K562 (cell line): ENCODE data around the gene TSPAN11. TPM values are rescaled to one million over a fixed set of nuclear protein-coding genes. Genes with fewer than 3 reads are reported as not detected.

Experiments used
- ATAC-seq: fragments of 200-7000 bp; cut with Tn5 transposase; 3 replicates; pipeline ENCODE4 v1.9.1; 2020; ENCODE audit warnings: moderate library complexity
- BruUV-seq: library from RNA; stranded (reverse); fragments of 400-500 nt; replicated peaks from 2 replicates; lab custom pipeline; 2021; lab: Mats Ljungman, UMichigan
- CTCF ChIA-PET: fragments of 300-600 bp; formaldehyde crosslinking; extraction: SDS; loops from one replicate; lab custom pipeline; 2021; ENCODE audit warnings: low intra/inter-chr PET ratio; lab: Yijun Ruan, JAX
- POLR2A ChIA-PET: fragments of 300-600, 350-650 bp; sonication (Branson Sonifier 250); formaldehyde crosslinking; extraction: SDS; loops from one replicate; lab custom pipeline; 2021; ENCODE audit warnings: antibody characterized with exemption, inconsistent platforms; lab: Yijun Ruan, JAX
- DNase-seq, 4 experiments: peaks; one replicate each; pipeline versions ENCODE4 v3.0.0 to v3.0.0-alpha.2; 2011 to 2018; ENCODE audit warnings: low spot score in 3 of 4, mixed read lengths in 3 of 4; ENCODE audit errors: extremely low read depth in 1 of 4
- FAIRE-seq: peaks from 2 replicates; lab custom pipeline; 2011; peaks lifted over from hg19 to GRCh38; lab: Jason Lieb, UNC
- H2AFZ ChIP-seq: 2 replicates; pipeline ENCODE4 v1.6.0; 2011; ENCODE audit warnings: low read depth, low read length, control low read depth, inconsistent platforms
- H3K27ac ChIP-seq: fragments of 200-600 bp; 3 replicates; pipeline ENCODE4 v1.8.0; 2011; ENCODE audit warnings: low read depth, mild to moderate bottlenecking, control low read depth, inconsistent platforms, low read length, moderate library complexity, mixed read lengths; ENCODE audit errors: extremely low read depth
- H3K27me3 ChIP-seq, 2 experiments: fragments of 300-600 bp in 1 of 2; 2 replicates in 1 of 2; 3 replicates in 1 of 2; pipeline versions ENCODE4 v1.6.0 to v1.8.0; 2011; ENCODE audit warnings: inconsistent platforms in 2 of 2, low read length in 2 of 2, mild to moderate bottlenecking in 1 of 2, mixed read lengths in 1 of 2, moderate library complexity in 1 of 2; ENCODE audit not compliant: control insufficient read depth in 2 of 2, insufficient read depth in 2 of 2
- H3K36me3 ChIP-seq: fragments of 300-600 bp; 3 replicates; pipeline ENCODE4 v1.8.0; 2011; ENCODE audit warnings: mild to moderate bottlenecking, low read length, inconsistent platforms; ENCODE audit not compliant: control insufficient read depth, insufficient read depth
- H3K4me1 ChIP-seq, 2 experiments: fragments of 200-600 bp in 1 of 2; replicated peaks in 1 of 2; 2 replicates in 1 of 2; 3 replicates in 1 of 2; pipeline versions ENCODE4 v1.5.1 to v1.8.0; 2011; ENCODE audit warnings: inconsistent platforms in 2 of 2, low read length in 2 of 2, mild to moderate bottlenecking in 1 of 2, mixed read lengths in 1 of 2, moderate library complexity in 1 of 2; ENCODE audit not compliant: control insufficient read depth in 2 of 2, insufficient read depth in 2 of 2
- H3K4me2 ChIP-seq: 2 replicates; pipeline ENCODE4 v1.6.1; 2011; ENCODE audit warnings: low read length, control low read depth, inconsistent platforms, mixed read lengths; ENCODE audit not compliant: insufficient read depth
- H3K4me3 ChIP-seq: fragments of 200-600 bp; sonication (generic), shearing (Covaris generic); 2 replicates; pipeline ENCODE4 v1.5.1; 2016; ENCODE audit warnings: control low read depth, inconsistent platforms
- H3K79me2 ChIP-seq: fragments of 200-600 bp; 3 replicates; pipeline ENCODE4 v1.8.0; 2011; ENCODE audit warnings: low read length, inconsistent platforms; ENCODE audit not compliant: control insufficient read depth, insufficient read depth
- H3K9ac ChIP-seq, 2 experiments: 2 replicates each; pipeline versions ENCODE4 v1.6.0 to v1.6.1; 2011; ENCODE audit warnings: low read depth in 2 of 2, low read length in 2 of 2, control low read depth in 1 of 2, inconsistent platforms in 1 of 2, mild to moderate bottlenecking in 1 of 2, mixed read lengths in 1 of 2; ENCODE audit not compliant: insufficient read depth in 1 of 2
- H3K9me1 ChIP-seq: one replicate; pipeline ENCODE4 v1.6.0; 2011; ENCODE audit warnings: inconsistent platforms, mild to moderate bottlenecking, low read length, moderate library complexity; ENCODE audit not compliant: control insufficient read depth, insufficient read depth
- H3K9me3 ChIP-seq: replicated peaks from 2 replicates; pipeline ENCODE4 v1.5.1; 2011; ENCODE audit warnings: low read depth, low read length, inconsistent platforms; ENCODE audit not compliant: control insufficient read depth, insufficient read depth
- H4K20me1 ChIP-seq: replicated peaks from 2 replicates; pipeline ENCODE4 v1.6.1; 2011; ENCODE audit warnings: low read length, inconsistent platforms, mixed read lengths; ENCODE audit not compliant: control insufficient read depth, insufficient read depth
- BMI1 ChIP-seq: fragments of 150-350 bp; IDR thresholded peaks from 2 replicates; pipeline ENCODE4 v1.6.1; 2014; ENCODE audit warnings: low read length
- EWSR1 ChIP-seq: fragments of 450-650 bp; IDR thresholded peaks from 2 replicates; pipeline ENCODE4 v1.6.1; 2018; ENCODE audit warnings: borderline replicate concordance, mild to moderate bottlenecking, low read depth, moderate library complexity; ENCODE audit not compliant: partially characterized antibody
- FUS ChIP-seq: fragments of 200-400 bp; formaldehyde crosslinking; optimal IDR thresholded peaks from 2 replicates; pipeline ENCODE3; 2017; ENCODE audit warnings: low read depth, low read length
- KDM1A ChIP-seq, 2 experiments: fragments of 450-650 bp; IDR thresholded peaks; 2 replicates each; pipeline ENCODE4 v1.6.1; 2016; ENCODE audit warnings: mild to moderate bottlenecking in 2 of 2
- KLF13 ChIP-seq: fragments of 450-650 bp; IDR thresholded peaks from 2 replicates; pipeline ENCODE4 v1.6.1; 2016; ENCODE audit warnings: missing genetic modification characterization, low read depth, mild to moderate bottlenecking, missing compliant biosample characterization, moderate library complexity, borderline replicate concordance
- STAT5B ChIP-seq: fragments of 250-450 bp; sonication (Bioruptor Pico); IDR thresholded peaks from 2 replicates; pipeline ENCODE4 v1.8.0; 2021; ENCODE audit warnings: mild to moderate bottlenecking, inconsistent platforms
- XRCC3 ChIP-seq: fragments of 450-650 bp; IDR thresholded peaks from 2 replicates; pipeline ENCODE4 v1.6.1; 2017; ENCODE audit warnings: mild to moderate bottlenecking, moderate library complexity
- ZNF212 ChIP-seq: fragments of 450-650 bp; formaldehyde crosslinking; IDR thresholded peaks from 2 replicates; pipeline ENCODE4 v1.4.0; 2020; ENCODE audit warnings: mild to moderate bottlenecking
- ZNF584 ChIP-seq: fragments of 200-800 bp; sonication (Bioruptor generic); IDR thresholded peaks from 2 replicates; pipeline ENCODE4 v1.6.1; 2016; ENCODE audit warnings: low read depth, mild to moderate bottlenecking, missing genetic modification characterization, missing compliant biosample characterization
- ZNF586 ChIP-seq: fragments of 450-650 bp; formaldehyde crosslinking; conservative IDR thresholded peaks from 2 replicates; pipeline ENCODE4 v1.4.0; 2020; ENCODE audit warnings: mild to moderate bottlenecking, moderate library complexity
- ZNF696 ChIP-seq: fragments of 250-450 bp; sonication (Bioruptor Pico); conservative IDR thresholded peaks from 2 replicates; pipeline ENCODE4 v1.4.0; 2020; ENCODE audit warnings: mild to moderate bottlenecking, moderate library complexity
- ZNF717 ChIP-seq: fragments of 250-450 bp; sonication (Bioruptor Pico); IDR thresholded peaks from 2 replicates; pipeline ENCODE4 v1.5.0; 2021
- WGBS: fragments of 100-300 bp; shearing (Covaris generic); methylation state at CpG from one replicate; pipeline ENCODE4 v1.1.6; 2016; ENCODE audit warnings: low coverage, mixed read lengths; ENCODE audit not compliant: insufficient coverage; ENCODE audit errors: missing lambda C conversion rate; 5-methylcytosine and 5-hydroxymethylcytosine counted together
- in situ Hi-C: fragments of 300-500 bp; cut with MboI; formaldehyde crosslinking; loops from 4 replicates; pipeline ENCODE4 v1.15.0; 2018; ENCODE audit warnings: inconsistent platforms, mixed read lengths
- intact Hi-C: fragments of 100-400 bp; cut with micrococcal nuclease; formaldehyde crosslinking; loops from 2 replicates; pipeline ENCODE4 v1.14.2; 2022
- polyA plus RNA-seq, 8 experiments: library from polyadenylated mRNA; depleted of rRNA in 4 of 8; stranded (reverse) in 5 of 8; unstranded in 3 of 8; fragments of >200 nt; fragmentation: Nextera tagmentation in 2 of 8; fragmentation: Illumina TruSeq in 1 of 8; extraction: Ambion mirVana in 2 of 8; extraction: Trizol in 1 of 8; gene quantifications; 2 replicates each; pipeline versions ENCODE4 v1.2.1 to v1.2.3, GENCODE V29; 2011 to 2014; ENCODE audit warnings: inconsistent platforms in 1 of 8, missing spikeins in 1 of 8
- total RNA-seq, 7 experiments: library from RNA; depleted of rRNA in 6 of 7; stranded (reverse); fragments of >200 nt in 6 of 7; fragmentation: Illumina TruSeq in 2 of 7; extraction: Trizol in 2 of 7; gene quantifications; 2 replicates each; pipeline versions ENCODE4 v1.2.1 to v1.2.3, GENCODE V29; 2011 to 2021; ENCODE audit warnings: low replicate concordance in 1 of 7
- TF ChIP-seq, protein P1 (sequence below): sonication (generic); formaldehyde crosslinking; IDR thresholded peaks from 2 replicates; pipeline ENCODE4 v1.8.1; 2023; ENCODE audit warnings: missing genetic modification reagents, mild to moderate bottlenecking, borderline replicate concordance
- TF ChIP-seq, protein P2 (sequence below): fragments of 250-450 bp; sonication (Bioruptor Pico); IDR thresholded peaks from 2 replicates; pipeline ENCODE4 v1.5.0; 2021
- TF ChIP-seq, protein P3 (sequence below): fragments of 450-650 bp; IDR thresholded peaks from 2 replicates; pipeline ENCODE4 v1.6.1; 2017; ENCODE audit warnings: antibody characterized with exemption

TSPAN11 gene
- total and polyA plus RNA-seq, 9 of the 15 experiments (the other 6 are each of a cell fraction or from before 2014, with no cell fraction given) = not detected

DNA sequence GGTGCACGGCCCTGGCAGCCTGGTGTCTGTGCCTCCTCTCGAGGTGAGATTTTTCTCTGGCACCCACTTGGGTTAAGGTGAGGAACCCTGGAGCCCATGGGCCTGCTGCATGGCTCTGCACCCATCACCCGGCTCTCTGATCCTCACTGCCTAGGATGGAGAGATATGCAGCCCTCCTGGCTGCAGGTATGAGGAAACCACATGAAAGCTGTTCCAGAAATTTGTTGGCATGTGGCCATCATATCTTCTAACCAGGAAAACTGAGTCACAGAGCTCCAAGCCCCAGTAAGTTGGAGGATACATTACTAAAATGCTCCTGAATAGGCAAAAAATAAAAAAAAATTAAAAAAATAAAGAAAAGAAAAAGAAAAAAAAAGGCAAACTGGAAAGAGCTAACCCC lies 107.8 kb downstream of the TSPAN11 start (continued):
- TF ChIP-seq, protein P1, sequence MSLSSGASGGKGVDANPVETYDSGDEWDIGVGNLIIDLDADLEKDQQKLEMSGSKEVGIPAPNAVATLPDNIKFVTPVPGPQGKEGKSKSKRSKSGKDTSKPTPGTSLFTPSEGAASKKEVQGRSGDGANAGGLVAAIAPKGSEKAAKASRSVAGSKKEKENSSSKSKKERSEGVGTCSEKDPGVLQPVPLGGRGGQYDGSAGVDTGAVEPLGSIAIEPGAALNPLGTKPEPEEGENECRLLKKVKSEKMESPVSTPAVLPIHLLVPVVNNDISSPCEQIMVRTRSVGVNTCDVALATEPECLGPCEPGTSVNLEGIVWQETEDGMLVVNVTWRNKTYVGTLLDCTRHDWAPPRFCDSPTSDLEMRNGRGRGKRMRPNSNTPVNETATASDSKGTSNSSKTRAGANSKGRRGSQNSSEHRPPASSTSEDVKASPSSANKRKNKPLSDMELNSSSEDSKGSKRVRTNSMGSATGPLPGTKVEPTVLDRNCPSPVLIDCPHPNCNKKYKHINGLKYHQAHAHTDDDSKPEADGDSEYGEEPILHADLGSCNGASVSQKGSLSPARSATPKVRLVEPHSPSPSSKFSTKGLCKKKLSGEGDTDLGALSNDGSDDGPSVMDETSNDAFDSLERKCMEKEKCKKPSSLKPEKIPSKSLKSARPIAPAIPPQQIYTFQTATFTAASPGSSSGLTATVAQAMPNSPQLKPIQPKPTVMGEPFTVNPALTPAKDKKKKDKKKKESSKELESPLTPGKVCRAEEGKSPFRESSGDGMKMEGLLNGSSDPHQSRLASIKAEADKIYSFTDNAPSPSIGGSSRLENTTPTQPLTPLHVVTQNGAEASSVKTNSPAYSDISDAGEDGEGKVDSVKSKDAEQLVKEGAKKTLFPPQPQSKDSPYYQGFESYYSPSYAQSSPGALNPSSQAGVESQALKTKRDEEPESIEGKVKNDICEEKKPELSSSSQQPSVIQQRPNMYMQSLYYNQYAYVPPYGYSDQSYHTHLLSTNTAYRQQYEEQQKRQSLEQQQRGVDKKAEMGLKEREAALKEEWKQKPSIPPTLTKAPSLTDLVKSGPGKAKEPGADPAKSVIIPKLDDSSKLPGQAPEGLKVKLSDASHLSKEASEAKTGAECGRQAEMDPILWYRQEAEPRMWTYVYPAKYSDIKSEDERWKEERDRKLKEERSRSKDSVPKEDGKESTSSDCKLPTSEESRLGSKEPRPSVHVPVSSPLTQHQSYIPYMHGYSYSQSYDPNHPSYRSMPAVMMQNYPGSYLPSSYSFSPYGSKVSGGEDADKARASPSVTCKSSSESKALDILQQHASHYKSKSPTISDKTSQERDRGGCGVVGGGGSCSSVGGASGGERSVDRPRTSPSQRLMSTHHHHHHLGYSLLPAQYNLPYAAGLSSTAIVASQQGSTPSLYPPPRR (CRISPR knock-in tag) = no peak
- no peak for TF ChIP-seq KDM1A (IDR thresholded peaks at IDR 0.05)
- no peak for TF ChIP-seq ZNF717 (CRISPR knock-in tag)
- no peak for TF ChIP-seq EWSR1

DNA sequence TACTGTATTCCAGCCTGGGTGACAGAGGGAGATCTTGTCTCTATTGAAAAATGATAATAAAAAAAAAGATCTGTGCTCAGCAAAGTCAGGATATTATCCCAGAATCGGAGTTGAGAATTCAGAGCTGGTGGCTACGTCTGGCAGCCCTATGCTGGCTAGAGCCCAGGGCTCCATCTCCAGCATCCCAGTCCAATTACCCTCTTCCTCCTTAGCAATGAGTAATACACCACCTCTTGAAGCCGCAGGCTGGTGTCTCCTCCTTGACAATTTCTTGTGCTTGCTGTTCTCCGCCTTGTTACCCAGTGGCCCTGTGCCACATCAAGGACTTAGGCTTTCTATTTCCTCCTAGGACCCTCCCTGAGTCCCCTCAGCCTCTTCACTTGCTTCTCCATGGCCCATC lies 108.7 kb downstream of the TSPAN11 start:
- BruUV-seq = no TSS peak
- Histone ChIP-seq H3K27ac (no peak overlapping the region), H3K4me2 (no peak overlapping the region), H3K9me3 (no peaks in the 10 kb centered on the region), H4K20me1 (no peaks in the 10 kb centered on the region), H3K4me1 (no peaks in the 10 kb centered on the region), H2AFZ (no peak overlapping the region), H3K27me3 (peaks cover 11 to 60% of the 10 kb centered on the region in 2 experiments; a peak in 4 of 5 replicates), H3K9me1 (no peaks in the 10 kb centered on the region), H3K4me3 (no peak overlapping the region), H3K36me3 (no peaks in the 10 kb centered on the region), H3K79me2 (no peaks in the 10 kb centered on the region), H3K9ac (no peak overlapping the region)
- 0% methylated on average over 4 of the region's 4 CpGs for WGBS
- CTCF ChIA-PET = no interaction called here
- in situ Hi-C loops = no loop called here
- intact Hi-C loops = no loop called here
- FAIRE-seq (no peak), ATAC-seq (no peak), DNase-seq (no peak)
- POLR2A ChIA-PET = no interaction called here
- TF ChIP-seq BMI1 (no peak), ZNF212 (CRISPR knock-in tag) (no peak), ZNF586 (CRISPR knock-in tag) (no peak), ZNF584 (CRISPR knock-in tag) (no peak), KLF13 (tag) (no peak), STAT5B (CRISPR knock-in tag) (no peak), FUS (no peak), XRCC3 (no peak), ZNF696 (CRISPR knock-in tag) (no peak), EWSR1 (no peak)
- TF ChIP-seq, protein P2, sequence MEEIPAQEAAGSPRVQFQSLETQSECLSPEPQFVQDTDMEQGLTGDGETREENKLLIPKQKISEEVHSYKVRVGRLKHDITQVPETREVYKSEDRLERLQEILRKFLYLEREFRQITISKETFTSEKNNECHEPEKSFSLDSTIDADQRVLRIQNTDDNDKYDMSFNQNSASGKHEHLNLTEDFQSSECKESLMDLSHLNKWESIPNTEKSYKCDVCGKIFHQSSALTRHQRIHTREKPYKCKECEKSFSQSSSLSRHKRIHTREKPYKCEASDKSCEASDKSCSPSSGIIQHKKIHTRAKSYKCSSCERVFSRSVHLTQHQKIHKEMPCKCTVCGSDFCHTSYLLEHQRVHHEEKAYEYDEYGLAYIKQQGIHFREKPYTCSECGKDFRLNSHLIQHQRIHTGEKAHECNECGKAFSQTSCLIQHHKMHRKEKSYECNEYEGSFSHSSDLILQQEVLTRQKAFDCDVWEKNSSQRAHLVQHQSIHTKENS (CRISPR knock-in tag) = no peak
- TF ChIP-seq, protein P3, sequence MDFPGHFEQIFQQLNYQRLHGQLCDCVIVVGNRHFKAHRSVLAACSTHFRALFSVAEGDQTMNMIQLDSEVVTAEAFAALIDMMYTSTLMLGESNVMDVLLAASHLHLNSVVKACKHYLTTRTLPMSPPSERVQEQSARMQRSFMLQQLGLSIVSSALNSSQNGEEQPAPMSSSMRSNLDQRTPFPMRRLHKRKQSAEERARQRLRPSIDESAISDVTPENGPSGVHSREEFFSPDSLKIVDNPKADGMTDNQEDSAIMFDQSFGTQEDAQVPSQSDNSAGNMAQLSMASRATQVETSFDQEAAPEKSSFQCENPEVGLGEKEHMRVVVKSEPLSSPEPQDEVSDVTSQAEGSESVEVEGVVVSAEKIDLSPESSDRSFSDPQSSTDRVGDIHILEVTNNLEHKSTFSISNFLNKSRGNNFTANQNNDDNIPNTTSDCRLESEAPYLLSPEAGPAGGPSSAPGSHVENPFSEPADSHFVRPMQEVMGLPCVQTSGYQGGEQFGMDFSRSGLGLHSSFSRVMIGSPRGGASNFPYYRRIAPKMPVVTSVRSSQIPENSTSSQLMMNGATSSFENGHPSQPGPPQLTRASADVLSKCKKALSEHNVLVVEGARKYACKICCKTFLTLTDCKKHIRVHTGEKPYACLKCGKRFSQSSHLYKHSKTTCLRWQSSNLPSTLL = no peak
